GOT3 (cell line): ENCODE results near the gene UPF1.
"Not testable (repeated sequence)": the region's sequence is repeated elsewhere in the genome, so short reads cannot be mapped to it uniquely, and the experiment has no call there.

Experiments
- DNase-seq: peaks from one replicate; lab custom pipeline; 2025; ENCODE audit warnings: mixed read lengths; lab: John Stamatoyannopoulos, UW

Gene UPF1

DNA sequence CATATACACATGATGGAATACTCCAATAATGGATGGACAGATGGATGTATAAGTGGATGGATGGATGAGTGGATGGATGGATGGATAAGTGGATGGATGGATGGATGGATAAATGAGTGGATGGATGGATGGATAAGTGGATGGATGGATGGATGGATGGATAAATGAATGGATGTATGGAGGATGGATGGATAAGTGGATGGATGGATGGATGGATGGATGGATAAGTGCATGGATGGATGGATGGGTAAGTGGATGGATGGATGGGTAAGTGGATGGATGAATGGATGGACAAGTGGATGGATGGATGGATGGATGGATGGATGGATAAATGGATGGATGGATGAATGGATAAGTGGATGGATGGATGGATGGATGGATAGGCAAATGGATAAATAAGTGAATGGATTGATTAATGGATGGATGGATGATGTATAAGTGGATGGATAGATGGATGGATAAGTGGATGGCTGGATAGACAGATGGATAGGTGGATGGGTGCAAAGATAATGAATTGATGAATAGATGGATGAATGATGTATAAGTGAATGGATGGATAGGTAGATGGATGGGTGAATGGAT lies 32.3 kb upstream of the UPF1 start:
- DNase-seq, result no peak

DNA sequence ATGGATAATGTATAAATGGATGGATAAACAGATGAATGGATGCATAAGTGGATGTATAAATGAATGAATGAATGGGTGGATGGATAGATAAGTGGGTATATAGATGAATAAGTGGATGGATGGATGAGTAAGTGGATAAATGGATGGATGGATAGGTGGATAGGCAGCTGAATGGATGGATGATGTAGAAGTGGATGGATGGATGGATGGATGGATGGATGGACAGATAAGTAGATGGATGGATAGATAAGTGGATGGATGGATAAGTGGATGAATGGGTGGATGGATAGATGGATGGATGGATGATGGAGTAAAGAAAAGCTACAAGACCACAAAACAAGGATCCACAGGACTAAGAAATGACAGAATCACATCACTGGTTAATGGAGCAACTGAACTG lies 31.7 kb upstream of the UPF1 start:
- no peak for DNase-seq

GRCh38 chr19:18800636-18801035 lies 31.1 kb upstream of the UPF1 start:
- no peak for DNase-seq

DNA sequence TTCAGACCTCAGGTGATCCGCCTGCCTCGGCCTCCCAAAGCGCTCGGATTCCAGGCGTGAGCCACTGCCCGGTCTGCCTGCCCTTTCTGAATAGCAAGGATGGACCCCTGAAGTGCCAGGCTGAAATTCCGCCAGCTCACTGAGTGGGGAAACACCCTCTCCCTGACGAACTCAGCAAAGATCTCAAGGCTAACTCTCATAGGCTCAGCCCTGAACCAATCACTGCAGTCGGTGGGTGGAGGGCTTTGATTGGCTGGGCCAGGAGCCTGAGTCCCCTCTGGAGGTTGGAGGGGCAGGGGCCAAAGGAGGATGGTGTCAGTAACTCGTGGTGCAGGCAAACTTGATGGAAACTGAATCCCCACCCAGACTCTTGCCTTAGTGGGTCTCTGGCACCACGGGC lies 29.4 kb upstream of the UPF1 start:
- DNase-seq, result no peak

GRCh38 chr19:18803550-18804138 lies 28.1 kb upstream of the UPF1 start:
- no peak for DNase-seq

DNA sequence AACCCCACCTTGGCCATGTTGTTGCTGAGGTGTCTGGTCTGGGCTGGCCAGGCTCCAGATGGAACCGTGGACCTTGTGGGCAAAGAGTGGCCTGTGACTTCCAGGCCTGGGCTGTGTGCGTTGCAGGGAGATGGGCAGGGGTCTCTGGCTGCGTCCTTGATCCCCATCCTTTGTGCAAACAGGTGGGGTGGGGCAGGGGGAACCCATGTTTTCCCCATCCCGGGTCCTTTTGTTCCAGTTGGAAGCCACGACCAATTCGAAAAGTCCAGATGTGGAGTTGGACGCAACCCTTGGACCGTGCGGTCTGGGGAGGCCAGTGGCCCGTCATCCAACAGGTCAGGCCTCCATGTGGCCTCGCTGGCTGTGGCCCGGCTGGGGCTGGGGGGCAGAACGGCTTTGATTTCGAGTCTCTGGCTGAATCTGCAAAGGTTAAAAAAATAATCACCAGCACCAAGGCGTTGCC lies 27.6 kb upstream of the UPF1 start:
- DNase-seq, result no peak

DNA sequence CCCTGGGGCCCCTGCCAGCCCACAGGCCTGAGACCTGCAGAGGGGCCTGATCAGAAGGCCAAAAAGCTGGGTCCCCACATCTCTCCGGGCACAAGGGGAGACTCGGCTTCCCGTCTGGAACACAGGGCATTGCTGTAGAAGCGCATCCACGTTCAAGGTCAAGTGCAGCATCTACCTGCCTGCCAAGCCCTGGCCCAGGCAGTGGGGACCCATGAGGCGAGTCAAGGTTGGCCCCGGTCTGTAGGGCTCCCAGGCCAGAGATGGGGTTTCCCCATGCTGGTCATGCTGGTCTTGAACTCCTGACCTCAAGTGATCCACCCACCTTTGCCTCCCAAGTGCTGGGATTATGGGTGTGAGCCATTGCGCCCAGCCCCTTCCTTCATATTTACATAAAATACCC lies 27.1 kb upstream of the UPF1 start:
- DNase-seq, result no peak

DNA sequence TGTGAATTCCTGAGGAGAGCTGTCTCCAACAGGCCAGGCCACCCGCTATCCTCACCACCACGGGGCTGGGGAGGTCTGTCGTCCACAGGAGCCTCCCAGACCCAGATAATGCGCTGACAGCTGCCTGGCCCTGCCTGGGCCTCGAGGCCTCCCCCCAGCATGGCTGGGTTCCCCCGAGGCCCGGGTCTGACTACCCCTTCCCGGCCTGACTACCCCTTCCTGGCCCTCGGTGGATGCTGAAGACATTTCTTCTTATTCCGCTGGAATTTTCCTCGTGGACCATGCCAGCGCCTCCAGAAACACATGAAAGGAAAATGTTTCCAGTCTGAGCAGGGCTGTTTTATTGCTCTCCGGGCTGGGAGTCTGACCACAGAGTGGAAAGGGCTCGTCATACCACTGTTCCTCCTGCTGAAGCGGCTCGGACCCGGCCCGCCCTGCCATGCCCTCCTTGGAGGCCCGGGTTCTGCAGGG lies 23.9 kb upstream of the UPF1 start:
- no peak for DNase-seq

DNA sequence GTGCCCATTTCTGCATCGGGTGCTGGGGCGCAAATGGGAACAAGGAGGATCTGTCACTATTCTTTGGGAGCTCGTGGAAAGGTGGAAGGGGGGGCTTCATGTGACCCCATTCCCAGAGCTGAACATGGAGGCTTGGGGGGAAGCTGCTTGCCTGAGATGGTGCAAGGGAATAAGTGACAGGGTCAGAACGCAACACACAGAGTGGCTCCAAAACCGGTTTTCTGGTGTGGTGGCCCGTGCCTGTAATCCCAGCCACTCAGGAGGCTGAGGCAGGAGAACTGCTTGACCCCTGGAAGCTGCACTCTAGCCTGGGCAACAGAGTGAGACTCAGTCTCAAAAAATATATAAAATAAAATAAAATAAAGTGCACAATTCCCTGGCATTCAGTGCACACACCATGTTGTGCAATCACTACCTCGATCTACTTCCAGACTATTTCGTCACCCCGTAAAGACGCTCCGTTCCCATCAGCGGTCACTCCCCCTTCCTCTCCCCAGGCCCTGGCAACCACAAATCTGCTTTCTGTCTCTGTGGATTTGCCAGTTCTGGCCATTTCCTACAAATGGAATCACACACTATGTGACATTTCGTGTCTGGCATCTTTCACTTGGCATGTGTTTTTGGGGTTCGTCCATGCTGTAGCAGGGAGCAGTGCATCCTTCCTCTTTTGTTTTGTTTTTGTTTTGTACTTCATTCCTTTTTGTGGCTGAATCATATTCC lies 22.4 kb upstream of the UPF1 start:
- no peak for DNase-seq

DNA sequence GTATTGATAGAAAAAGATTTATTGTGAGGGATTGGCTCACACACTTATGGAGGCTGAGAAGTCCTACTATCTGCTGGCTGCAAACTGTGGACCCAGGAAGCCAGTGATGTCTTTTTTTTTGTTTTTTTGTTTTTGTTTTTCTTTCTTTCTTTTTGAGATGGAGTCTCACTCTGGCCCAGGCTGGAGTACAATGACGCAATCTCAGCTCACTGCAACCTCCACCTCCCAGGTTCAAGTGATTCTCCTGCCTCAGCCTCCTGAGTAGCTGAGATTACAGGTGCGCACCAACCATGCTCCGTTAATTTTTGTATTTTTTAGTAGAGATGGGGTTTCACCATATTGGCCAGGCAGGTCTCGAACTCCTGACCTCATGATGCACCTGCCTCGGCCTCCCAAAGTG lies 20.1 kb upstream of the UPF1 start:
- DNase-seq, result not testable (repeated sequence)

DNA sequence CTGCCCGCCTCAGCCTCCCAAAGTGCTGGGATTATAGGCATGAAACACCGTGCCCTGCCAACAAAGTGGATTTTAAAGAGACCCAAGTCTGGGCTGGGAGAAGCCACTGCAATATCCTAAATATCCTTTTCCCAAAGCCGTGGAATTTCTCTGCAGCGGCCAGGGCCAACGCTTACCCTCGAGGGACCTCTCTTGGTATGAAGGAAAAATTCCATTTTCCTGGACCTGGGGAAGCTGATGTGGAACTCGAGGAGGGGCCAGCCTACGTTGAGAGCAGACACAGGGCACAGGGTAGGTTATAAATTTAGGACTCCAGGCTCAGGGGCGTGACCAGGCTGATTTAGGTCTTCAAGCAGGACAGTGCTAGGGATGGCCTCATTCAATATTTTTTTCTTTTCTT lies 17.7 kb upstream of the UPF1 start:
- DNase-seq, result no peak

DNA sequence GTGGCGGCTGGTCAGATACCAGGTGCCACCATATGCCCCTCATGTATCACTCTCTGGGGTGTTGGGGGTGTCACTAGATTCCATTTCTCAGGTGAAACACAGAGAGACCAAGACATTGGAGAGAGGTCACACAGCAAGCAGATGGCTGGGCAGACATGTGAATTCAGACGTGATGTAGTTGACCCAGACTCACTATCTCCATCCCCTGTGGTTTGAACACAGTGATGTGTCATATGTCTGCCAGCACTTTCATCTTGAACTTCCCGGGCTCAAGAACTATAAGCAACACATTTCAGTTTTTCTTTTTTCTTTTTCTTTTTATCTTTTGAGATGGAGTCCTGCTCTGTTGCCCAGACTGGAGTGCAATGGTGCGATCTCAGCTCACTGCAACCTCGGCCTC lies 16.1 kb upstream of the UPF1 start:
- no peak for DNase-seq

DNA sequence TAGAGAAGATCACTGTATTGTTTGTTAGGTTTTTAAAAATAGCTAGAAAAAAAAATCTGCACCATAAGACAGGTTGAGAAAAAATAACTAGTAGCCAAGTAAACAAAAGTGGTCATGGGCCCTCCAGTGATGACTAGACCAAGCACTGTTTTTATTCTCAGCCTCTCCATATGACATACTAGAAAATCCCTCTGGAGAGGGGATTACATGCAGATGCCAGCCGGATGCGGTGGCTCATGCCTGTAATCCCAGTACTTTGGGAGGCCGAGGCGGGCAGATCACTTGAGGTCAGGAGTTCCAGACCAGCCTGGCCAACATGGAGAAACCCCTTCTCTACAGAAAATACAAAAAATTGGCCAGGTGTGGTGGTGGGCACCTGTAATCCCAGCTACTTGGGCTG lies 15.1 kb upstream of the UPF1 start:
- DNase-seq, result not testable (repeated sequence)

DNA sequence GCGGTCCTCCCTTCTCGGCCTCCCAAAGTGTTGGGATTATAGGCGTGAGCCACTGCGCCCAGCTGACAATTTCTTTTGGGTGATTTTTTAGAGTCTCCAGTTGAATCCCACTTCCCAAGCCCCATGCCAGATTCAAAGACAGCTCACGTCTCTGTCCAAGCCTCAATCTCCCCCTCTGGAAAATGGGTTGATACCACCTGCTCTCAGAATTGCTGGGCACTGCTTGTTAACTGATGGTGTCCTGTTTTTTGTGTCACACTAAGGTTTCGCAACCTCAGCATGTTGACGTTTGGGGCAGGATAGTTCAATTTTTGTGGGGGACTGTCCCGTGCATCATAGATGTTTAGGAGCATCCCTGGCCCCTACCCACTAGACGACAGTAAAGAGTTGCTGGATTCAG lies 14.2 kb upstream of the UPF1 start:
- no peak for DNase-seq

DNA sequence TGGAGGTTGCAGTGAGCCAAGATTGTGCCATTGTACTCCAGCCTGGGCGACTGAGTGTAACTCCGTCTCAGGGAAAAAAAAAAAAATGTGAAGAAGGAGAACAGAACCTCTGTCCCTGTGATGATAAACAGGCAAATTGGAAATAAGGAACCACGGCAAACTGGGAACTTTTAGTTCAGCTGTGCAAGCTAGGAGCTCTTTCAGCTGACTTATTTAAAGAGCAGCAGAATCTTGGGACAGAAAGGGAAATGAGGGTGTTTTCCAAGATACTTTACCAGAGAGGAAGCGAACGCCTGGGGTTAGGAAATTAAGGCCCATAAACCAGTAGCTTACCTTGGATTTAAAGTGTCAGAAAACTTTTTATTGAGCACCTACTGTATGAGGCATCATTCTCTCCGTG lies 3.0 kb upstream of the UPF1 start:
- DNase-seq, result no peak

- DNase-seq, result no peak
Measured at GRCh38 chr19:18830488-18830887, 1.3 kb upstream of the UPF1 start.

DNA sequence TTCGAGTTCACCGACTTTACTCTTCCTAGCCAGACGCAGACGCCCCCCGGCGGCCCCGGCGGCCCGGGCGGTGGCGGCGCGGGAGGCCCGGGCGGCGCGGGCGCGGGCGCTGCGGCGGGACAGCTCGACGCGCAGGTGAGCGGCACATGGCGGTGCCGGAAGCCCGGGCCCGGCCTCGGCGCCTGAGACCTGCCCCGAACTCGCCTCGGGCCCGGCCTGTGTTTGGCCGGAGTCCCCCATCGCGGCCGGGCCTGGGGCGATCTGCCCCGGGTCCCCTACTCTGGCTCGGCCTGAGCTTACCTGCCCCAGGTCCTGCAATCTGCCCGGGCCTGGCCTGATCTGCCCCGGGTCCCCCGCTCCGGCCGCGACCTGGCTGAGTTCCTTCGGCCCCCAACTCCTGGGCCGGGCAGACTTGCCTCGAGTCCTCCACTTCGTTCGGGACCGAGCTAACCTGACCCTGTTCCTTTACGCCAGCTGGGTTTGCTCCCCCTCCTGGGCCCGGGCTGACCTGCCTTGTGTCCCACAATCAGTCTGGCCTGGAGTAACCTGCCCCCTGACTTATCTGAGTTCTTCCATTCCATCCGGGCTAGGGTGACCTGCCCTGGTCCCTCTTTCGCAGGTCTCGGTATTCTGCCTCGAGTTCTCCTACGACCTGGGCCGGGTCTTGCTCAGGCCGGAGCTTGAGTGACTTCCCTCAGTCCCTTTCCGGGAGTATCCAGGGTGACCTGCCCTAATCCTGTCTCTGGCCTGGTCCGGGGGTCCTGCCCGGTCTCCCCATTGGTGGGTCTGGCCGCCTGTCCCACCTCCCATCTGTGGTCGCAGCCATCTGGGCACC lies 764 bp downstream of the UPF1 start:
- DNase-seq, result no peak

GRCh38 chr19:18833141-18833476 lies 1.4 kb downstream of the UPF1 start:
- DNase-seq, result no peak

GRCh38 chr19:18833849-18834643 lies 2.3 kb downstream of the UPF1 start:
- DNase-seq, result no peak

DNA sequence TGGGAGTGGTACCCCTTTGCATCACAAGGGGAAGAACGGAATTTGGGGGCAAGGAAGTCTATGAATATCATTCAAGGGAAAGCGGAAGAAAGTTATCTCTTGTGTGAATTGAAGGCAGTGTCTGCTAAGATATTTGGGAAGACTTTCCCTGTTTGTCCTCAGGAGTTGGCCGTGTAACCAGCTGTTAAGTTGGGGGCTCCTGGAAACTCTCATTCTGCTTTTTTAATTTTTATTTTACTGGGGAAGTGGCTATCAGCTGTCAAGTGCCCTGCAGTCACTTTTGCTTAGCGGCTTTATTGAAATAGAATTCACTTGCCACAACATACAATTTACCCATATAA lies 2.9 kb downstream of the UPF1 start:
- no peak for DNase-seq

DNA sequence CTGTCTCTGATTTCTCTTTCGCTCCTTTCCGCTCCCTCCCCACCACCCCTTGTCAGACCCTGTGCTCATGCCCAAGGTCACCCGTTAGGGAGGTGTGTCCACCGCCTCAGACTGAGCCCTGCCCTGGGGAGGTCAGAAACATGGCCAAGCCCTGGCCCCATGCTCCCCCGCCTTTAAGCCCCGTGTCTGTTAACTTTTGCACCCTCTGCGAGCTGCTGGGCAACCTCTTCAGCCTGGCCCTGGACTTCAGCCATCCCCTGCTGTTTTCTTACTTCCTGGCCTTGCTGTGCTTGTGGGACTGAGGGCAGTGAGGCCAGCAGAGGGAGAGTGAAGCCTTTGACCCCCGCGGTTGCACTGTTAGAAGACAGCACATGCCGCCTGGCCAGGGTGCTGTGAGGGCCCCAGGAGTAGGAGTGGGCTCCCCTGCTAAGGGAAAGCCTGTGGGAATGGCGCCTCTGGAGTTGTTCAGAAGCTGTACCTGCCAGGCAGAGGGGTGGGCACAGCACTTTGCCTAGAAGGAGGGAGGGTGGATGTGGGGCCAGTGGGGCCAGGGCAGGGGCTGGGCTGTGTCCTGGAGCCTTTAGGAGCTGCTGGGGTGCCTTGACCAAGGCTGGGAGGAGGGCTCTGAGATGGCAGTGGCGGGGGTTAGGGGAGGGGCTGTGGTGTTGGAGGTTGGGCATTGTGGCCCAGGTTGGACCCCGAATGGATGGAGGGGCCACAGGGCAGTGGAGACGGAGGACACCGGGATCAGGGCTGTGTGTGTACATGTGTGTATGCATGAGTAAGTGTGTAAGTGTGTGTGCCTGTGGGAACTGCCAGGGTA lies 7.9 kb downstream of the UPF1 start:
- no peak for DNase-seq
